NCI-H345 treated with DMSO at 0.1 percent for 48 hours (cell line): ENCODE measurements around the gene NKX1-2.

ENCODE experiments used
- DNase-seq: peaks from one replicate; lab custom pipeline; 2025; ENCODE audit not compliant: unreplicated experiment; lab: John Stamatoyannopoulos, UW

NKX1-2 gene

GRCh38 chr10:124450012-124450782, at the start of gene NKX1-2:
Gene NKX1-2, minus strand, starts transcription at chr10:124450035. Its CDS starts 92 bp downstream, at chr10:124449943.
- DNase-seq = no peak

GRCh38 chr10:124498056-124498455, 48.2 kb upstream of the NKX1-2 start:
- DNase-seq = no peak

- DNase-seq = no peak
These were observed 47.5 kb upstream of the NKX1-2 start for GRCh38 chr10:124497196-124497881.

- no peak for DNase-seq
These were observed 46.8 kb upstream of the NKX1-2 start for GRCh38 chr10:124496620-124497019.

- no peak for DNase-seq
These were observed 46.3 kb upstream of the NKX1-2 start for GRCh38 chr10:124496150-124496549.

GRCh38 chr10:124495725-124496124, 45.9 kb upstream of the NKX1-2 start:
- DNase-seq = no peak

GRCh38 chr10:124495162-124495561, 45.3 kb upstream of the NKX1-2 start:
- DNase-seq = no peak

GRCh38 chr10:124494046-124494807, 44.4 kb upstream of the NKX1-2 start:
- no peak for DNase-seq

GRCh38 chr10:124493214-124493882, 43.5 kb upstream of the NKX1-2 start:
- DNase-seq = no peak

- DNase-seq = no peak
These were observed 42.4 kb upstream of the NKX1-2 start for GRCh38 chr10:124492266-124492665.

- DNase-seq = no peak
These were observed 41.3 kb upstream of the NKX1-2 start for GRCh38 chr10:124491105-124491504.

GRCh38 chr10:124486635-124487034, 36.8 kb upstream of the NKX1-2 start:
- DNase-seq = no peak

- no peak for DNase-seq
These were observed 34.8 kb upstream of the NKX1-2 start for GRCh38 chr10:124484661-124485060.

- no peak for DNase-seq
These were observed 34.2 kb upstream of the NKX1-2 start for GRCh38 chr10:124484031-124484430.

GRCh38 chr10:124482876-124483275, 33.0 kb upstream of the NKX1-2 start:
- no peak for DNase-seq

- DNase-seq = no peak
These were observed 32.5 kb upstream of the NKX1-2 start for GRCh38 chr10:124482236-124482800.

- no peak for DNase-seq
These were observed 31.9 kb upstream of the NKX1-2 start for GRCh38 chr10:124481717-124482116.

GRCh38 chr10:124480860-124481259, 31.0 kb upstream of the NKX1-2 start:
- DNase-seq = no peak

- DNase-seq = no peak
These were observed 28.7 kb upstream of the NKX1-2 start for GRCh38 chr10:124478515-124478914.

GRCh38 chr10:124477614-124478363, 28.0 kb upstream of the NKX1-2 start:
- no peak for DNase-seq
